Dedifferentiated amniotic fluid mesenchymal stem cell (primary cell): Measurements from ENCODE around the gene NOL8.

Source experiments
- DNase-seq: peaks from one replicate; pipeline ENCODE4 v3.0.0-alpha.2; 2016; ENCODE audit errors: extremely low spot score

The NOL8 gene

DNA sequence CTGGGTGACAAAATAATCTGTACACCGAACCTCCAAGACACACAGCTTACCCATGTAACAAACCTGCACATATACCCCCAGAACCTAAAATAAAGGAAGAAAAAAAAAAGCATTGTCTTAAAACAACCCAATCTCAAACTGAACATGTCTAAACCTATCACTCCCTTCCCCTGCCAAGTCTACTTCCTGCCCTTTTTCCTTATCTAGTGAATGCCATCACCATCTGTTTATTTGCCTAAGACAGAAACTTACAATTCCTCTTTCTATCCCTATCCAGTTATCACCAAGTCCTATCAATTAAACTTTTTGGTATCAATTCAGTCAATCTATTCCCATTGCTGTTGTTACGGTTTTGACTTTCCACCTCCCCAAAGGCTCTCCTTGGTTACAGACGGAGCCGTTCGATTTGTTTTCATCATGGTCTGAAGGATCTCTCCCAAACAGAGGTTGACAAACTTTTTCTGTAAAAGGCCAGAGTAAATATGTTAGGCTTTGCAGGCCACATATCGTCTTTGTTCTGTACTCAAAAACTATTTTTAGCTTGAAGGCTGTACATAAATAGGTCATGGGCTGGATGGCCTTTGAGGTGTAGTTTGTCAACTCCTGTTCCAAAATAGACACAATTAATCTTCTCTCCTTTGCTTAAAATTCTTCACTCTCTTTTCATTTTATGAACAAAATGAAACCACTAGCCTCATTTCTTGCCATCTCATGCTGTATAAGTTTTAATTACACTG is 12.1 kb downstream of the NOL8 start:
- no peak for DNase-seq

DNA sequence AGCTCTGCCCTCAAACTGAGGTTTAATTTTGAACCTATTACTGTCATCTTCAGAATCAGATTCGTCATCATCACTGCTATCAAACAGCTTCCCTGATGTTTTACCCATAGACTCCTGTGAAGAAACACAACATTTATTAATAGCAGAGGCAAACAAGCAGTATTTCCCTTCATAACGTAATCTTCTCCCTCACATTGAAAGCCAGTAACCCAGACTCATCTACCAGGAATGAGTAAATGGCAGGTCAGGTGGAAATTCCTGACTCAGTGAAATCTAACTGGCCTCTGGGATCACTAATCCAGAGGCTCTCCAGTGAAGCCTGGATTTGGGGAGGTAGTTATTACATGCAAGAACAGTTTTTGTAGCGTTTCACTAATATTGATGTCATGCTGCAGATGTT is 14.6 kb downstream of the NOL8 start:
- no peak for DNase-seq

- DNase-seq: no peak
Observed at GRCh38 chr9:92308893-92309292, 16.3 kb downstream of the NOL8 start.

DNA sequence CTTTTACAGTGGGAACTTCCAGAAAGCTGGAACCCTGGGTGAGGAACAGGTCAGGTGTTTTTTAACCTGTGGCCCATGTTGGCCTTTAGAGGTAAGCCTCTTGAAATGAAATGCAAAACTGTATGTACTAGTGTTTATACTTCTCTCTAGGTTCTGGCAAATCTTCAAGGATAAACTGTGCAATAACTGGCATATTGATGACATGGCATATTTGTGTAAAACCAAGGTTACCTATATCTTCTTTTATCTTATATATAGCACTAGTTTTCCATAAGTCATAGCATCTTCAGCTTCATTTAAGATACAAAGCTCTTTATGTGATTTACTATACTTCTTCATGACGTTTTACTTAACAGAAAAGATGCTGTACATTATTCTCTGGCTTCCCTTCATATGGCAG is 24.2 kb downstream of the NOL8 start:
- DNase-seq: no peak

DNA sequence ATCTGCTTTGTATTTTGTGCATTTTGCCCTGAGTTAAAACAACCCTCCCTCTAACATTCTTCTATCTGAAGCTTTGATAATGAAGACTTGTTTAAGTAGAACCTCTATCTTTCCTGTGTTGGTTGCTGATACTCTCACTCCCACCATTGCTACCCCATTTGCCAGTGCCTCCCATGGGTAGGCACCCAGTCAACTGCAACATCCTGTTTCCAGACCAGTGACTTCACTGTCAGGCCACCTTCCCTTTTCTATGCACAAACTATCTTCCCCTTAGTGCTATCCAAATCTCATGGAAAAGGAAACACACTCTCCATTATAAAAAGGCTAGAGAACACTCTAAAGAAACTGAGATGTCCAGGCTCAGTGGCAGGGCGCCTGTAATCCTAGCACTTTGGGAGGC is 26.0 kb downstream of the NOL8 start:
- no peak for DNase-seq

GRCh38 chr9:92298036-92298435 is 27.1 kb downstream of the NOL8 start:
- no peak for DNase-seq

DNA sequence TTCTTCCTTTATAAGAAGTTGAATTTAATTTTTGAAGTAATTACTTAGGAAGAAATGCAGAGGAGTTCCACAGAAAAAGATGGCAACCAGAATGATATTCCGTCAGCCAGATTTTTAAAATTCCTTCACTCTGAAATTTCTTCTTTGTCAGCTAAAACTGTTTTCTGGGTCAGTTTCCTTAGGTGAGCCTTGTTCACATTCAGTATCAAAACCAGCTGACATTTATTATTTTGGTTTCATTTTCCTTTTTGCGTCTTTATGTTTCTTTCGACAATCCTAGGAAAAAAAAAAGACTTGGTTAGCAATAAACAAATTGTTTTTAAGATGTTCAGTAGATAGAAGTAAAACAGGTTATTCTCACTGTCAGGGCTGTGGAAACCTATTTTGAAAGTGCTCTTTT is 27.5 kb downstream of the NOL8 start:
- DNase-seq: no peak

- no peak for DNase-seq
Observed at GRCh38 chr9:92295827-92296258, 29.3 kb downstream of the NOL8 start.

DNA sequence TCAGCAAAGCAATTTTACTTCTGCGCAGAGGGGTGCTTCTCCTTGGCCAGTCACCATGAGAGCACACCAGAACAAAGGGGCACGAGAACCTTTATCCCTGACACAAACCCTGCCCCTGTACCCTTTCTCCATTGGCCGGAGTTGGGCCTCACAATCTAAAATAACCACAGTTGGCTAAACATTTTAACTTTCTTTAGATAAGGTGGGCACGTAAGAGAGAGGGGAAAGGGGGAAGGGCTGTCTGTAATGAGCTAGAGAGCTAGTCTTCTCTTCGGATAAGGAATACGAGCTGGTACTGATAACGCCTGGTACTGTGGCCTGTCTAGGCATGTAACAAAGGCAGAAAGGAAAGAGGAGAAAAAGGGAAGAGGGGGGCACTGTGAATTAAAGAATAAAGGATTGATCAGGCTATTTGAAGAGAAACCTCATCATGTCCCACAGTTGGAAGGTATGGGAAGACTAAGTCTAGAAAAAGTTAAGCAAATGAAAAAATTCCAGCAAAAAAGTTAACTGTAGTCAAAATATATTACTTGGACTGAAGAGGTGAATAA is 29.8 kb downstream of the NOL8 start:
- no peak for DNase-seq

DNA sequence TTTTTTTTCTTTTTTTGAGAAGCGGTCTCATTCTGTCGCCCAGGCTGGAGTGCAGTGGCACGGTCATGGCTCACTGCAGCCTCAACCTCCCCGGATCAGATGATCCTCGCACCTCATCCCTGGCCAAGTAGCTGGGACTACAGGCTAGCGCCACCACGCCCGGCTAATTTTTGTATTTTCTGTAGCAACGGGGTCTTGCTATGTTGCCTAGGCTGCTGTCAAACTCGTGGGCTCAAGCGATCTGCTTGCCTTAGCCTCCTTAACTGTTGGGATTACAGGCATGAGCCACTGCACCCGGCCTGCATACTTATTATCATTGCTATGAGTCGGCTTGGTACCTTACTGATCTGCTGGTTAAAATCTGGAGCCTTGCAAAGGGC is 30.9 kb downstream of the NOL8 start:
- DNase-seq: no peak

GRCh38 chr9:92293452-92294296 is 31.5 kb downstream of the NOL8 start, which contains the start of gene IARS1:
IARS1 (minus strand) TSS chr9:92293697; CDS start chr9:92289419, 4,278 bp downstream.
- DNase-seq: peak; percentile 97

DNA sequence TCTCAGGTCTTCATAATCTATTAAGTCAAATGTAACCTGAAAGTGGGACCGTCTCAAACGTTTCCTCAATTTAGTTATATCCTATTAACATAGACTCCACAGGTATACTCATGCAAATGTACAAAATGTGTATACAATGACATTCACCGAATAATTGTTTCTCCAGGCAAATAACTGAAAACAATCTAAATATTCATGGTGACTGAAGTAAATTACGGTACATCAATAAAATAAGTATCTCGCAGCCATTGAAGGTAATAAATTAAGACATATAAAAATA is 32.1 kb downstream of the NOL8 start:
- no peak for DNase-seq

GRCh38 chr9:92292338-92293074 is 32.6 kb downstream of the NOL8 start:
- no peak for DNase-seq

GRCh38 chr9:92291577-92291976 is 33.6 kb downstream of the NOL8 start:
- no peak for DNase-seq

DNA sequence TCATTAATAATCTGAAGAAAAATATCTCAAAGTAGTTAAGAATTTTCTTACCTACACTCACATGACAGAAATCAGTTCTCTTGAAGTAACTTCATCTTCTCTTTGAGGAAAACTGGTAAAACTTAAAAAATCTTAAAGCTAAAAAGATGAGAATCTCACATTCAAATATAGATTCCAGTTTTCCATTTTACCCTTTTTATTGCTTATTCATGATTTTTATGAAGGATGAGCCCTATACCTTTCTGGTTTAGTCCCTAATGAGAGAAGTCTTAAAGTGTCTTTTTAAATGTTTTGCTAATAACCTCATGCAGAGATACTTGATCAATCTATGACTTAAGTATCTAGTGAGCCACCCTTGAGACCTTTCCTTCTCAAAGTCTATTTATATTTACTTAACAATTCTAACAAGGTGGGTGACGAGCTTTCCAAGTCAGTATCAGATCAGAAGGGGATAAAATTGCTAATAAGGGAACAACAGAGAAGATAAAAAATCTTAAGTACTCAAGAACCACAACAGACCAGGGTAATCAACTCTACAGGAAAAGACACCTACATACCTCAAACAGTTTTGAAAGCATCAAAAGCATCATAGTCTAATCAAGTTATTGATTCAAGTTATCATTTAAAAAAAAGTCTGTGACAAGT is 34.2 kb downstream of the NOL8 start:
- no peak for DNase-seq

DNA sequence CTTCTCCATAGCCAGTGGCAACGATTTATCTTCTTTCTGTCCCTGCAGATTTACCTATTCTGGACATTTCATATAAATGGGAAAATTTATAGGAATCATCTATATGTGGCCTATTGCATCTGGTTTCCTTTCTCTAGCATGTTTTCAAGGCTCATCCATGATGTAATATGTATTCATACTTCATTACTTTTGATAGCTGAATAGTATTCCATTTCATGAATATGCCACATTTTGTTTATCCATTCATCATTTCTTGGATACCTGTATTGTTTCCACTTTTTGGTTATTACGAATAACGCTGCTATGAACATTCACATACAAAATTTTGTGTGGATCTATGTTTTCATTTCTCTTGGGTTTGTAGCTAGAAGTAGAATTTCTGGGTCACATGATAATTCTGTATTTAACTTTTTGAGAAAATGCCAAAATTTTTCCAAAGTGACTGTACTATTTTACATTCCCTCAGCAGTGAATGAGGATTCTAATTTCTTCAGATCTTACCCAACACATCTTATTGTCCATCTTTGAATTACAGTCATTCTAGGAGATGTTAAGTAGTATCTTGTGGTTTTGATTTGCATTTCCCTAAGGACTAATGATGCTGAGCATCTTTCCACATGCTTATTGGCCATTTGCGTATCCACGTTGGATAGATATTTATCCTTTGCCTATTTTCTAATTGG is 35.3 kb downstream of the NOL8 start:
- peak; percentile 52 for DNase-seq

- no peak for DNase-seq
Observed at GRCh38 chr9:92279302-92279701, 45.8 kb downstream of the NOL8 start.

GRCh38 chr9:92278110-92278509 is 47.0 kb downstream of the NOL8 start:
- peak; percentile 52 for DNase-seq

- no peak for DNase-seq
Observed at GRCh38 chr9:92276331-92277032, 48.7 kb downstream of the NOL8 start.

DNA sequence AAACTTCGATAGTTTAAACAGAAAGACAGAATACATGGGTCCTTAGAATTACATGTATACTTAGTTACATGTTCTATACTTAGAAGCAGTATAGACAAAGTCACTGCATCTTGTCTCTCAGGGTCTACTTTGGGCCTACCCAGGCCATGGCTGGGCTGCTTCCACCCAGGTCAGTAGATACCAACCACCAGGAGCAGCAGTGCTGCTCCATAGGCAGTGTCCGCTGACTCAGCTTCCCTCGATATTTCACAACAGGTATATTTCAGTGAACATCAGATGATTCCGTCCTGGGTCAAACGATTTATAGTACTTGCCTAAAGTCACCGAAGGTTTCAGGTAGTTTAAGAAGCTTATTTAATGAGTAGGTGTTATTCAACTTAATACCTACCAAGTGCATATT is 49.6 kb downstream of the NOL8 start:
- DNase-seq: no peak

- DNase-seq: no peak
Observed at GRCh38 chr9:92270511-92270910, 54.6 kb downstream of the NOL8 start.
